Ureter (tissue), 1 donor: ENCODE data around the gene DESI2. TPM values are rescaled to one million over a fixed set of nuclear protein-coding genes. Genes with fewer than 3 reads are reported as not detected.

Source experiments
- DNase-seq: peaks from one replicate; pipeline ENCODE4 v3.0.0-alpha.2; 2020; ENCODE audit warnings: low spot score
- total RNA-seq: library from RNA; stranded (reverse); gene quantifications from one replicate; pipeline ENCODE4 v1.2.4, GENCODE V29; 2023
- donor health status: DM: yes; HTN: yes; CAD: no.

Gene DESI2
- total RNA-seq: 22.1 TPM

DNA sequence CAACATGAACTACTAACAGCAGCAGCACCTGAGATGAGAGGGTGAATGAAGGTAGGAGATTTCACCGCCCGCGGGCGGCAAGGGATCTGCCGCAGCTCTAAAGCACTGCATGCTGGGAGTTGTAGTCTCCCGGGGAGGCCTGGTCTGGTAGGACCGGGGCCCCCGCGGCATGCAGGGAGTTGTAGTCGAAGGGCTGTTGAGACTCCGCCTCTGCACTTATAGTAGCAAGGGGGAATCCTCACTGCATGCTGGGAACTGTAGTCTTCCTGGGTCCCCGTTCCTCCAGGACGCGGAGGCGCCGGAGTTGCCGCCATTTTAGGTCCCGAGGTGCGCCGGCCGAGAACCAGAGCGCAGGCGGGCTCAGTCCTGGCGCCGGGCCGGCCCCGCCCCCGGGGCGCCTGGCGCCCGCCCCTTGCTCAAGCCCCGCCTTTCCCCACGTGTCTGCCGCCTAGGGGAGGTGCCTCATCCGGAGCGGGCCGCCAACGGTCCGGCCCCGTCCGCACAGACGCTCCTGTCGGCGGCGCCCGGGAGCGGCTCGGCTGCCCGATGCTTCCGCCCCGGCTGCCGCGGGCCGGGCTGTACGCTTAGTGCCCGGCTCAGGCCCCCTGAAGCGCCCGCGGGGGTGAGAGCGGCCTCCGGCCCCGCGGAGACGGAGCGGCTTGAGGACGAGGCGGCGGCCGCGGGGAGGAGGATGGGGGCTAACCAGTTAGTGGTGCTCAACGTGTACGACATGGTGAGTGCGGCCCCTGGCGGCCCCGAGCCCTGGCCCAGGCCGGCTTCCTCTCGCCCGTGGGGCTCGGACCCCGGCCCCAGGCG, at the start of gene DESI2:
DESI2 (plus strand) TSS at position 504 of the 816 bp plus-strand sequence; CDS start at position 692, 188 bp downstream.
- peak; percentile 99 for DNase-seq

DNA sequence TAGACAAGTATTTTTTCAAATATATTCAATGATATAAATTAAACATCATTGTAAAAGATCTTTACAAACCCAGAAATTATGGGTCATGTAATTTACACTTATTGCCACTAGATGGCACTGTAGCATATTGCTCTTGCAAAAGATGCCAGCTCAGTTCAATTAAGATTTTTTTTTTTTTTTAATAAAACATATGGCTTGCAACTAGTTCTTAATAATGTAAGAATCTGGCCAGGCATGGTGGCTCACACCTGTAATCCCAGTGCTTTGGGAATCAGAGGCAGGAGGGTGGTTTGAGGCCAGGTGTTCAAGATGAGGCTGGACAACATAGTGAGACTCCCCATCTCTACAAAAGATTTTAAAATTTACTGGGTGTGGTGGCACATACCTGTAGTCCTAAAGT, 49.4 kb upstream of the DESI2 start:
- DNase-seq: no peak

DNA sequence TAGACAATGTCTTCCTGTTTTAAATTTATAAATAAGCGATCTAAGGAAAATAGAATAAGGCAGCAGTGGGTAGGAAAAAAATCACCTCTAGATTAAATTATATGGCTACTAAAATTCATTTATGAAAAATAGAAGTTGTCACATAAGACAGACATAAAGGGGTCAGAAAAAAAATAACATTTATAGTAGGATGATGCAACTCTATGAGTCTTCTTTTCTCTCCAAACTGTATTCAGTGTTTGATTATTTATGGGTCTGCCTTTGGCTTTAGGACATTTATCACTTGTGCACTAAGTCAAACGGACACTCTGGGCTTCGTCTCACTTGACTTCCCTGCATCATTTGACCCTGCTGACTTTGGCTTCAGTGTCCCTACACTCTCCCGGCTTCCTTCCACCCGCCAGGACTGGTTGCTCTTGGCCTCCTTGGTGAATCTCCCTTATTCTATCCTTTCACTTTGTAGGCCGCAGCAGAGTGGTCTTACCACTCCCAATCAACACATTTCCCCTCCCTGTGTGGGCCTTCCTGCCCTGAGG, 47.0 kb upstream of the DESI2 start:
- DNase-seq: no peak

DNA sequence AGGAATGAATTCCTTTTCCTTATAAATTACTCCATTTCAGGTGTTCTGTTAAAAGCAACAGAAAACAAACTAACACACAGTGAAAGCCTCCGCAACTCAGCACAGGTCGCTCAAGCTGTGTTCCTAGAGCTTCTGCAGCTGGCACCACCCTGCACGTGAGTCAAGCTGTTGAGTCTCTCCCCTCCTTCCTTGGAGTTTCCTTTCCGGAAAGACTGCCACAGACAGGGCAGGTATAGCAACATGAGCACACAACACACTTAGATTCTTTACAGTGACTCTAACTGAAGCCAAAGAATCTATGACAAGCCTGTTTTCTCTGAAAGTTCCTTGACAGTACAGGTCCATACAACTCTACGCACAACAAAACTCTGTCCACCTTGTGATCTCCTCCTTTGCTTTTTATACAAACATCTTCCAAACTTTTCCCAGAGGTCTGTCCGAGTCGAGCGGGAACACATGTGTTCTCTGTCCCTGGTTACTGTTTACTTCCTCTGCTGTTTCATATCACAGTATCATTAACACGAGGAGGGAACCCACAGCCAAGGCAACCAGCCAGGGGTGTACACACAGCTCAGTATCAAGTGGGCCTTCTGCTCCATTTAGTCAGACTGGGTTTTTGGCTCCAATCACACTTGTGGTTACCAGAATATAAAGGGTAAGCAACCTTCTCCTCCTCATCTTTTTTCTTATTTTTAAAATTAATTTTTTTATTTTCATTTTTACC, 38.7 kb upstream of the DESI2 start:
- DNase-seq: no peak

DNA sequence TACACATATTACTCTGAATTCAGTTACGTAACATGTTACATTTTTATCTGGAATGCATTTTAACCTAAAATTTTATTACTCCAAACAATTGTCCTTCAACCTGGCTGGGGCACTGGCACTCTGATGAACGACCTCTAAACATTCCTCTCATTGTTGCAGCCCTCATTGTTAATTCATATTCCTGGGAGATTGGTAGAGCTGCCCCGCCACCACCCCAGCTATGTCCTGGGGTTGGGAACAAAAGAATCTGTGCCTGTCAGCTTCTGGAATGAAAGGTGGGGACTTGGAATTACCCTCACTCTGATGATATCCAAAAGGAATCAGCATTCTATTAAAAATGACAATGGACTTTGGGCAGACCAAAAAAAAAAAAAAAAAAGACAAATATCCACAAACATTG, 38.0 kb upstream of the DESI2 start:
- no peak for DNase-seq

- no peak for DNase-seq
Observed at GRCh38 chr1:244615301-244615700, 37.6 kb upstream of the DESI2 start.

GRCh38 chr1:244626709-244627108, 26.2 kb upstream of the DESI2 start:
- DNase-seq: no peak

DNA sequence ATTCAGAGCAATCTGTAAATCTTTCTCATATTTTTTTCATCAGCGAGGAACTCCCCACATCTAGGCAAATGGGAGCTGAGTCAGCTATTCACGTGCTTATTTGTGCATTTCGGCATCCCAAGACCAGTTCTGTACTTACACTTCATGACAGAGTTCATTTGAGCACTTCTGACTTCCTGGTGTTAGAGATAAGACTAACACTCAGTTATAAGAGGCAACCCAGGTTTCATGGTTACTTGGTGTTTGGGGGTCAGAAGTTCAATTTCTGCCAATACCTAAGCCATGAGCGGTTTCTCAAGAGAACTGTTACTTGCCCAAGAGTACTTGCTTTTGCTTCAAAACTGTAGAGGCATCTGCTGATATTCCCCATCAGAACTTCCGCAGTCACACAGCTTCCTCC, 24.1 kb upstream of the DESI2 start:
- DNase-seq: no peak

- DNase-seq: no peak
Observed at GRCh38 chr1:244633140-244633539, 19.8 kb upstream of the DESI2 start.

DNA sequence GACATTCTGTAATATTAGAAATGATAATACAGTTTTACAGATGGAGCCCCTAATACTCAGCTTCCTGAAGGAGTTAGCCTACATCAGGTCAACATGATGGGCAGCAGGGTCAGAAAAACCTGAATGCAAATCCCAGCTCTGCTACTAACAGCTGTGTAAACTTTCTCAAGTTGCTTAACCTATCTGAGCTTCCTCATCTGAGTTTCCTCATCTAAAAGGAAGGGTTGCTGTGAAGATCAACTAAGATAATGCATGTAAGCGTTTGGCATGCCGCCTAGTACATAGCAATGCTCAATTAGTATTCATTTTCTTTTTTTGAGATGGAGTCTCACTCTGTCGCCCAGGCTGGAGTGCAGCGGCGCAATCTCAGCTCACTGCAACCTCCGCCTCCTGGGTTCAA, 18.4 kb upstream of the DESI2 start:
- no peak for DNase-seq

DNA sequence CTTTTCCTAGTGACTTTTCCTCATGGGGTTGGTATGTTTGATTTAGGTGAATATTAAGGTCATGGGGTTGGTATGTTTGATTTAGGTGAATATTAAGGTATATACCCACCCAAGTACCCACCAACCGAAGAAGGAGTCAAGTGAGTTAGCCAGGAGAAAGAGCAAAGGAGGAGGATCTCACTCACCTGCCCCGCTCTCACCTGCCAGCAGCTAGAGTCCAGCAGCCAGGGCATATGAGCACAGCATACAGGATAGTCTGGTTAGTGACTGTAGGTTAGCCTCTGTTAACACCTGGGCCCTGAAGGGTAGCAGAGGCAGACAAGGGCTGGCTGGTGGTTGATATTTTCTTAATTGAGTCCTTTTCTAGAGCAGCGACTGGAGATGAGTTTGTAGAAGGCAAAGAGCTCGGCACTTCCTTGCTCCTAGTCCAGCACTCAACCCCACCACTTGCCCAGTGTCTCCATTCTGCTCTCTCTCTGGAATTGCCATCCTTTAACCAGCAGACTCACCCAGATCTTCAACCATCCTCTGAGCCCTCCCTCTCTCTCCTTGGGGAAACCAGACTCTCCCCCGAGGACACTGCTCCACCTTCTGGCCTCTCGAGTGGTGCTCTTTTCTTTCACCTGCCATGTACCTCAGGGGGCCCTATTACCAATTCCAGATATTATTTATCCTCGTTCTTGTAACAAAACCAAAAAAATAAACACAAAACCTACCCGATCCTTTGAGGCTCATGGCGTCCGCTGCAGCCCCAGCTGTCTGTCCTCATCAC, 16.3 kb upstream of the DESI2 start:
- no peak for DNase-seq

- DNase-seq: no peak
Observed at GRCh38 chr1:244639561-244639960, 13.4 kb upstream of the DESI2 start.

DNA sequence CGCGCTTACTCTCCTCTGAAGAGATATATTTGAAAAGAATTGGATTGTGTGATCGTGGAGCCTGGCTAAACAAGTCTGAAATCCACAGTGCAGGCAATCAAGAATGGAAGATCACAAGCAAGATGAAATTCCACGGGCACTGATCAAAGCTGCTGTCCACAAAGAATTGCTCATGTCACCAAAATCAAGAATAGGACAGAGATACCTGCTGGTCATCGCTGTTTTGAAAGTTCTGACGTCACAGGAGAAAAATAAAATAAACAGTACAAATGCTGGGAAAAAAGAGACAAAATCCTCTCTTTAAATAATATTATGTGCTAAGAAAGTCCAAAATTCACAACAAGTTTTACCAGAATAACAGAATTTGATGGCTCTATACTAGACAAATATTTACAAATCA, 12.0 kb upstream of the DESI2 start:
- no peak for DNase-seq

GRCh38 chr1:244642526-244642925, 10.4 kb upstream of the DESI2 start:
- DNase-seq: no peak

GRCh38 chr1:244642988-244643387, 9.9 kb upstream of the DESI2 start:
- DNase-seq: no peak

GRCh38 chr1:244645414-244645813, 7.5 kb upstream of the DESI2 start:
- DNase-seq: no peak

DNA sequence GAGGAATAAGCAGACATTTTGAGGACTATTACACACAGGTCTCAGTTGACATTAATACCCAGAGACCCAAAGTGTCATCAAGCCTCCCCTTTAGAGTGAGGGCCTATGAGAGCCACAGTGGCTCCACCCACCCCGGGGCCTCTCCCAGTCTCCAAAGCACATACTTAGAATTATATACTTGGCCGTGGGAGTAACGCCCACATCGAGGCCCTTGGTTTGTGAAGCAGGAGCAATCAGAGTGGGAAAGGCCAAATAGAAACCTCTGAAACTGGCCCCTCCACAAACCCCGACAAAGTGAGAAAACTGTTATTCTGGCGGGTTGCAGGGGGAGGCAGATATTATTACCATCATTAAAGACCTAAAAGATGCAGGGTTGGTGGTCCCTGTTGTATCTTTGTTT, 7.0 kb upstream of the DESI2 start:
- DNase-seq: no peak

GRCh38 chr1:244647819-244648218, 5.1 kb upstream of the DESI2 start:
- DNase-seq: no peak

DNA sequence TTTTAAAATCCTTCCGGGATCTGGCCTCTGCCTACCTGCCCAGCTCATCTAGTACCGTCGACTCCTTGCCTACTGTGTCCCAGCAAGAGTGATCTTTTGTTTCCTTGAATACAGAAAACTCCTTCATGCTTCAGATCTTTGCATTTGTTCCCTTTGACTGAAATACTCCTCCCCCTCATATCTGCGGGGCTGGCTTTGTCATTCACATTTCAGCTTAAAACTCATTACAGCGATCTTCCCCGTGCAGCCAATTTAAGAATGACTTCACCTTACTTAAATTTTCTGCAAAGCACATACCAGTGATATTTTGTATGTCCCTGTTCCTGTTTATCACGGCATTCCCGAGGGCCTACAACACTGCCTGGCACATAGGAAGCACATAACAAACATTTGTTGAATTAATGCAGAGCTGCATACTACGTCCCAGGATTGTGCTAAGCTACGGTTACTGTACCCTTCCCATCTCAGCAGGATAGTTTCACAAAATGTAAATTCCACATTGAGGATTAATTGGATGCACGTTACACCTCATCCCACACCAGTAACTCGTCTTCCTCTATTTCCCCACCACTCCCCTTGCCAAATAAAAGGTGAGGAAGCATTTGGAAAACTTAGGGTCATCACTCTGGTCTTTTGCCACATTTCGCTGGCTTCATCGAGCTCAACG, 837 bp upstream of the DESI2 start:
- DNase-seq: no peak

GRCh38 chr1:244653439-244654107, 647 bp downstream of the DESI2 start:
- no peak for DNase-seq
